HG03457 (cell line): Measurements from ENCODE around the gene JAZF1.

Experiments used
- ATAC-seq: cut with Tn5 transposase; IDR thresholded peaks from one replicate; pipeline ENCODE4 v1.9.1; 2021; ENCODE audit warnings: moderate number of reproducible peaks; ENCODE audit not compliant: unreplicated experiment

The JAZF1 gene

GRCh38 chr7:27799212-27799611, 381.4 kb downstream of the JAZF1 start:
- ATAC-seq: no peak

- ATAC-seq: no peak
Measured at GRCh38 chr7:27795977-27796376, 384.6 kb downstream of the JAZF1 start.

GRCh38 chr7:27793780-27794179, 386.8 kb downstream of the JAZF1 start:
- no peak for ATAC-seq

GRCh38 chr7:27788437-27788836, 392.2 kb downstream of the JAZF1 start:
- no peak for ATAC-seq

- ATAC-seq: no peak
Measured at GRCh38 chr7:27784399-27785053, 396.1 kb downstream of the JAZF1 start.

- ATAC-seq: no peak
Measured at GRCh38 chr7:27782849-27783248, 397.7 kb downstream of the JAZF1 start.

- no peak for ATAC-seq
Measured at GRCh38 chr7:27781188-27781587, 399.4 kb downstream of the JAZF1 start.
